ENCODE results near the gene CTSK. TPM values are rescaled to one million over a fixed set of nuclear protein-coding genes. Genes with fewer than 3 reads are reported as not detected.
"Not testable (repeated sequence)": the region's sequence is repeated elsewhere in the genome, so short reads cannot be mapped to it uniquely, and the experiment has no call there.

The CTSK gene
- total RNA-seq, 2 experiments from 2014 or later: 1.5 to 2.1 TPM

DNA sequence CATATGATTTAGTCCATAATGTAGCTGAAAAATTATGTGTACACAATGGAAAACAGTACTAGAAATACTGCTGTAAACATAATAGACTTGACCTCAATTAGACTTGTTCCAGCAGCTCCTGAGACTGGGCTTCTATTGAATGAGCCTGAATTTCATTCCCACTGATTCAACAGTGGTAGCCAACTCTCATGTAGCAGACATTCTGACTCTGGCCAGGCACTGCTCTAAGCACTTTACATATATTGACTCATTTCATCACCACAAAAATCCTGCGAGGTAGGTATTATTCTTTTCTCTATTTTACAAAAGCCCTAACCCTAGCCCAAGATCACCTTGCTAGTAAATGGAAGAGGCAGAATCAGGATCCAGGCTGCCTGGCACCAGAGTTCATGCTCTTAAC lies 29.7 kb downstream of the CTSK start:
- Mint-ChIP-seq H3K27ac (no peak overlapping the region), H3K4me1 (peaks cover 10% of the 10 kb centered on the region), H3K36me3 (ENCODE audit: low read depth) (no peaks in the 10 kb centered on the region), H3K4me3 (no peak overlapping the region), H3K9me3 (ENCODE audit: low read depth) (no peaks in the 10 kb centered on the region), H3K27me3 (no peaks in the 10 kb centered on the region)
- no peak for DNase-seq
- ChIA-PET CTCF (no interaction called here), POLR2A (no interaction called here)
- intact Hi-C loops (cut with DNase I, micrococcal nuclease): no loop called here
- ATAC-seq: no peak

DNA sequence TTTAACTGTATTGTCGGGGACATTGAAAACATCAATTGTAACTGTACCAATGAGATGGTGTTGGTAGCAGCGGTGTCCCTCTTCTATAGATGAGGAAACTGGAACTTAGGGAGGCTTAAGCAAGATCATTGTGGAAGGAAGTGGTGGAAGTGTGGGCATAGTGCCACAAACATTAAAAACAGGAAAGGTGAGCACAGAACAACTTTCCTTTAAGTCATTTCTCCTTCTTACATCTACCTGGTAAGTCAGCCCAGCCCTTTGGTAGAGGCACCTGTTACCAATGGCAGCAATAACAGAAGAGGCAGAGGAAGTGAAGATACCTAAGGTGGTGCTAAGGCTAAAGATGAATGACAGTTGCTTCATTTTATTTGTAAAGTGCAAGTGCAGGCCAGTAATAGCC lies 30.5 kb downstream of the CTSK start:
- ChIA-PET CTCF (no interaction called here), POLR2A (interaction anchor here (1.0 kb wide), 1 partner anchor 14 kb away, joined by 3 read pairs; no protein-coding TSS in a partner anchor)
- H3K4me3 Mint-ChIP-seq: no peak overlapping the region
- no peaks in the 10 kb centered on the region for H3K36me3 Mint-ChIP-seq (ENCODE audit: low read depth)
- H3K27ac Mint-ChIP-seq: no peak overlapping the region
- peaks cover 10% of the 10 kb centered on the region for H3K4me1 Mint-ChIP-seq
- no peak for ATAC-seq
- no peaks in the 10 kb centered on the region for H3K27me3 Mint-ChIP-seq
- DNase-seq: no peak
- H3K9me3 Mint-ChIP-seq (ENCODE audit: low read depth): no peaks in the 10 kb centered on the region
- intact Hi-C loops (cut with DNase I, micrococcal nuclease): no loop called here

GRCh38 chr1:150775931-150776505 lies 32.0 kb downstream of the CTSK start:
- H3K4me1 Mint-ChIP-seq: peaks cover 17% of the 10 kb centered on the region
- DNase-seq; H3K27ac Mint-ChIP-seq; ATAC-seq; H3K27me3 Mint-ChIP-seq; H3K9me3 Mint-ChIP-seq (ENCODE audit: low read depth); H3K4me3 Mint-ChIP-seq; H3K36me3 Mint-ChIP-seq (ENCODE audit: low read depth); intact Hi-C loops (cut with DNase I, micrococcal nuclease): not testable (repeated sequence)
- ChIA-PET CTCF (interaction anchor here (0.6 to 1.0 kb wide), 2 partner anchors 32 to 648 kb away, joined by 3 read pairs; partner anchors contain the start of gene CTSK), POLR2A (interaction anchor here (0.6 kb wide), 2 partner anchors 10 to 201 kb away, joined by 3 read pairs; partner anchors contain the start of gene CTSS)

- Mint-ChIP-seq H3K27ac (no peak overlapping the region), H3K4me1 (peaks cover 23% of the 10 kb centered on the region), H3K4me3 (no peak overlapping the region), H3K9me3 (ENCODE audit: low read depth) (no peaks in the 10 kb centered on the region), H3K36me3 (ENCODE audit: low read depth) (no peaks in the 10 kb centered on the region), H3K27me3 (no peaks in the 10 kb centered on the region)
- ATAC-seq (no peak), DNase-seq (no peak)
- ChIA-PET CTCF (interaction anchor here (0.6 kb wide), 1 partner anchor 647 kb away, joined by 3 read pairs; no protein-coding TSS in a partner anchor), POLR2A (no interaction called here)
- intact Hi-C loops (cut with DNase I, micrococcal nuclease): no loop called here
Observed at GRCh38 chr1:150775276-150775675, 32.8 kb downstream of the CTSK start.

- H3K36me3 Mint-ChIP-seq (ENCODE audit: low read depth): no peaks in the 10 kb centered on the region
- ChIA-PET CTCF (no interaction called here), POLR2A (no interaction called here)
- no peak overlapping the region for H3K27ac Mint-ChIP-seq
- peak; percentile 23 for ATAC-seq
- H3K4me3 Mint-ChIP-seq: no peak overlapping the region
- H3K4me1 Mint-ChIP-seq: peaks cover 15% of the 10 kb centered on the region
- intact Hi-C loops (cut with DNase I, micrococcal nuclease): no loop called here
- no peak for DNase-seq
- H3K9me3 Mint-ChIP-seq (ENCODE audit: low read depth): no peaks in the 10 kb centered on the region
- no peaks in the 10 kb centered on the region for H3K27me3 Mint-ChIP-seq
Observed at GRCh38 chr1:150772326-150772725, 35.7 kb downstream of the CTSK start.

GRCh38 chr1:150767704-150768103 lies 40.4 kb downstream of the CTSK start:
- POLR2A ChIA-PET; H3K9me3 Mint-ChIP-seq (ENCODE audit: low read depth); H3K27me3 Mint-ChIP-seq; H3K4me3 Mint-ChIP-seq; DNase-seq; ATAC-seq; H3K27ac Mint-ChIP-seq: not testable (repeated sequence)
- H3K4me1 Mint-ChIP-seq: peaks cover 35% of the 10 kb centered on the region
- peaks cover 11% of the 10 kb centered on the region for H3K36me3 Mint-ChIP-seq (ENCODE audit: low read depth)
- CTCF ChIA-PET: interaction anchor here (1.0 kb wide), 1 partner anchor 154 kb away, joined by 3 read pairs; no protein-coding TSS in a partner anchor
- intact Hi-C loops (cut with DNase I, micrococcal nuclease): loop anchor here in 1 of 2 experiments (10.0 kb wide), 1 partner anchor 203 kb away; no protein-coding TSS in a partner anchor

GRCh38 chr1:150765977-150766301 lies 42.1 kb downstream of the CTSK start:
- ATAC-seq (peak; percentile 37), DNase-seq (peak; percentile 18)
- H3K9me3 Mint-ChIP-seq (ENCODE audit: low read depth); H3K27me3 Mint-ChIP-seq: not testable (repeated sequence)
- peak overlapping the region; percentile 91 for H3K27ac Mint-ChIP-seq
- CTCF ChIA-PET: interaction anchor here (0.8 to 1.7 kb wide), 4 partner anchors 27 to 241 kb away, joined by 3 to 6 read pairs (median 4); partner anchors contain the start of genes GOLPH3L and MINDY1
- POLR2A ChIA-PET: interaction anchor here (0.6 to 1.2 kb wide), 3 partner anchors 10 to 157 kb away, joined by 3 to 8 read pairs (median 3); no protein-coding TSS in a partner anchor
- intact Hi-C loops (cut with DNase I, micrococcal nuclease): loop anchor here (1.0 to 10.0 kb wide), 4 partner anchors 110 to 201 kb away; partner anchors contain the start of gene ARNT (in 1 of the 2)
- H3K36me3 Mint-ChIP-seq (ENCODE audit: low read depth): peaks cover 18% of the 10 kb centered on the region
- peaks cover 36% of the 10 kb centered on the region for H3K4me1 Mint-ChIP-seq
- peak overlapping the region; percentile 80 for H3K4me3 Mint-ChIP-seq

DNA sequence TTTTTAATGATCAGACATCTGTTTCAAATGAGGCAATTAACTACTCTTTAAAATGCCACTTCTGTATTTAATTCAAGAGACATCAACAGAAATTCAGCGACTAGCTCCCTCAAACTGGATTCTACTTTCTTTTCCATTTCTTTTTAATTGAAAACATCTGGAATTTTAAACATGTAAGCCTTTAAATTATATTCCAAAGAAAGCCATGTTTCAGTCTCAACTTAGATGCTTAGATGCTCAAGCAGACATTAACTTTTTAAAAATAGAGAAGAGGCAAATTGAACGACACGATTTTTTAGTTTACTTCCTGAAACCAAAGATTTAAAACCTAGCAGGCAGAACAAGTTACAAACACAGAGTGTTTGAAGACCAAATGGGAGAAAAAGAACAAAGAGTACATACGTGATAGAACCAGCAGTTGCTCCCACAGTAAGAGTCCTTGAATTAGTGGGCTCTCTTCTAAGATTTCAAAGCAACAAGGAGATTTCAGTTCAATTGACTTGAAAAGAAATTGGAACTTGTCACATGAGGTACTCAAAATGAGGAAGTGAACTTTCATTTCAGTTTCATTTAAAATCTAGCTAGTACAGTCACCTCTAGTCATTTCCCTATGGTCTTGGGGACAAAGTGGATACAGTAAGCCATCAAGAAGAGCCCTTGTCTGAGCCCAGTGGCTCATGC lies 42.6 kb downstream of the CTSK start, which contains the start of gene CTSS:
Gene CTSS (minus strand): TSS at position 483 of the 681 bp plus-strand sequence. CDS start 1,015 bp downstream, outside the sequence.
- ChIA-PET CTCF (interaction anchor here (0.6 to 1.7 kb wide), 7 partner anchors 26 to 241 kb away, joined by 3 to 6 read pairs (median 3); partner anchors contain the start of genes GOLPH3L and MINDY1), POLR2A (interaction anchor here (0.6 to 1.2 kb wide), 3 partner anchors 10 to 157 kb away, joined by 3 to 8 read pairs (median 3); no protein-coding TSS in a partner anchor)
- ATAC-seq: peak; percentile 94
- Mint-ChIP-seq H3K27me3 (no peaks in the 10 kb centered on the region), H3K4me1 (peaks cover 33% of the 10 kb centered on the region), H3K27ac (peak within 1 kb of the TSS; percentile 91), H3K4me3 (peak within 1 kb of the TSS; percentile 80), H3K9me3 (ENCODE audit: low read depth) (no peaks in the 10 kb centered on the region), H3K36me3 (ENCODE audit: low read depth) (peaks cover 21% of the 10 kb centered on the region)
- intact Hi-C loops (cut with DNase I, micrococcal nuclease): loop anchor here (1.0 to 10.0 kb wide), 4 partner anchors 111 to 201 kb away; partner anchors contain the start of gene ARNT (in 1 of the 2)
- no peak for DNase-seq

- ChIA-PET CTCF (interaction anchor here (0.6 to 1.7 kb wide), 4 partner anchors 49 to 242 kb away, joined by 3 to 4 read pairs (median 3); partner anchors contain the start of gene MINDY1), POLR2A (interaction anchor here (0.5 to 0.6 kb wide), 2 partner anchors 90 to 211 kb away, joined by 3 read pairs; no protein-coding TSS in a partner anchor)
- DNase-seq: no peak
- H3K4me1 Mint-ChIP-seq: peaks cover 36% of the 10 kb centered on the region
- H3K4me3 Mint-ChIP-seq: peak overlapping the region; percentile 80
- H3K36me3 Mint-ChIP-seq (ENCODE audit: low read depth): peaks cover 24% of the 10 kb centered on the region
- H3K27ac Mint-ChIP-seq: peak overlapping the region; percentile 91
- intact Hi-C loops (cut with DNase I, micrococcal nuclease): loop anchor here (1.0 to 10.0 kb wide), 4 partner anchors 112 to 200 kb away; partner anchors contain the start of gene ARNT (in 1 of the 2)
- H3K9me3 Mint-ChIP-seq (ENCODE audit: low read depth): no peaks in the 10 kb centered on the region
- no peaks in the 10 kb centered on the region for H3K27me3 Mint-ChIP-seq
- peak; percentile 39 for ATAC-seq
Observed at GRCh38 chr1:150764617-150765101, 43.4 kb downstream of the CTSK start.

DNA sequence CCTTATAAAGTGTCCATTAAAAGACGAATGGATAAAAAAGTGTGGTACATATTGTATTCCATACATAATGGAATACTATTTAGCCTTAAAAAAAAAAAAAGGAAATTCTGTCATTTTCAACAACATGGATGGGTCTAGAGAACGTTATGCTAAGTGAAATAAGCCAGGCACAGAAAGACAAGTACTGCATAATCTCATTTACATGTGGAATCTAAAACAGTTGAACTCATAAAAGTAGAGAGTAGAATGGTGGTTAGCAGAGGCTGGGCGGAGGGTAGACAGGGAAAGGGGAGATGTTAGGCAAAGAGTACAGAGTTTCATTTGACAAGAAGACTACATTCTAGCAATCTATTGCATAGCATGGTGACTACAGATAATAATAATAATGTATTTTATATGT lies 45.0 kb downstream of the CTSK start:
- Mint-ChIP-seq H3K36me3 (ENCODE audit: low read depth) (peaks cover 27% of the 10 kb centered on the region), H3K27ac (no peak overlapping the region), H3K27me3 (no peaks in the 10 kb centered on the region), H3K4me3 (no peak overlapping the region), H3K9me3 (ENCODE audit: low read depth) (no peaks in the 10 kb centered on the region), H3K4me1 (peaks cover 37% of the 10 kb centered on the region)
- intact Hi-C loops (cut with DNase I, micrococcal nuclease): loop anchor here in 1 of 2 experiments (10.0 kb wide), 1 partner anchor 198 kb away; no protein-coding TSS in a partner anchor
- ChIA-PET POLR2A (no interaction called here), CTCF (no interaction called here)
- ATAC-seq: no peak
- DNase-seq: no peak

GRCh38 chr1:150762552-150762951 lies 45.5 kb downstream of the CTSK start:
- no peak for DNase-seq
- Mint-ChIP-seq H3K36me3 (ENCODE audit: low read depth) (peaks cover 29% of the 10 kb centered on the region), H3K4me3 (no peak overlapping the region), H3K27ac (no peak overlapping the region), H3K4me1 (peaks cover 37% of the 10 kb centered on the region), H3K27me3 (no peaks in the 10 kb centered on the region), H3K9me3 (ENCODE audit: low read depth) (no peaks in the 10 kb centered on the region)
- ChIA-PET CTCF (no interaction called here), POLR2A (no interaction called here)
- no peak for ATAC-seq
- intact Hi-C loops (cut with DNase I, micrococcal nuclease): loop anchor here in 1 of 2 experiments (10.0 kb wide), 1 partner anchor 198 kb away; no protein-coding TSS in a partner anchor

All from activated CD4-positive, alpha-beta T cell treated with anti-CD3 and anti-CD28 coated beads for 36 hours (primary cell).